Neural crest cell (in vitro differentiated cells): ENCODE results near the gene PFKL. TPM values are rescaled to one million over a fixed set of nuclear protein-coding genes. Genes with fewer than 3 reads are reported as not detected.
A peak's percentile ranks its signal among the peaks of the same experiment; 100 is the strongest.
"Not testable (repeated sequence)": the region's sequence is repeated elsewhere in the genome, so short reads cannot be mapped to it uniquely, and the experiment has no call there.

Source experiments
- DNase-seq: peaks from one replicate; pipeline ENCODE4 v3.0.0; 2021; ENCODE audit warnings: low read depth, mixed read lengths, low spot score
- H3K27ac Mint-ChIP-seq: one replicate; pipeline ENCODE4 v1.8.0; 2021; ENCODE audit warnings: mild to moderate bottlenecking, mixed read lengths; ENCODE audit not compliant: unreplicated experiment
- H3K27me3 Mint-ChIP-seq: 2 replicates; pipeline ENCODE4 v1.8.0; 2021; ENCODE audit warnings: low read depth, mild to moderate bottlenecking, mixed read lengths
- H3K36me3 Mint-ChIP-seq: 2 replicates; pipeline ENCODE4 v1.8.0; 2021; ENCODE audit warnings: low read depth, mild to moderate bottlenecking, mixed read lengths
- H3K4me1 Mint-ChIP-seq: 2 replicates; pipeline ENCODE4 v1.8.0; 2021; ENCODE audit warnings: mixed read lengths
- H3K4me3 Mint-ChIP-seq: one replicate; pipeline ENCODE4 v1.8.0; 2021; ENCODE audit warnings: mild to moderate bottlenecking, mixed read lengths
- H3K9me3 Mint-ChIP-seq: 2 replicates; pipeline ENCODE4 v1.8.0; 2021; ENCODE audit warnings: mixed read lengths
- CTCF ChIP-seq: fragments of 200-600 bp; sonication (generic); conservative IDR thresholded peaks from 2 replicates; pipeline ENCODE4 v1.5.0; 2021; ENCODE audit warnings: antibody characterized with exemption, mild to moderate bottlenecking
- total RNA-seq: library from RNA; stranded (reverse); gene quantifications from 2 replicates; pipeline ENCODE4 v1.2.1, GENCODE V29; 2021

PFKL gene
- total RNA-seq, 1 donor from 2014 or later, result 96.1 TPM

GRCh38 chr21:44360159-44360558 is 60.3 kb downstream of the PFKL start:
- H3K4me1 Mint-ChIP-seq, result peaks cover 5% of the 10 kb centered on the region
- TF ChIP-seq CTCF, result peak; percentile 23
- H3K27ac Mint-ChIP-seq, result no peak overlapping the region
- peaks cover 7% of the 10 kb centered on the region for H3K27me3 Mint-ChIP-seq
- H3K36me3 Mint-ChIP-seq, result no peaks in the 10 kb centered on the region
- DNase-seq, result no peak
- no peak overlapping the region for H3K4me3 Mint-ChIP-seq
- peaks cover 8% of the 10 kb centered on the region for H3K9me3 Mint-ChIP-seq

- H3K9me3 Mint-ChIP-seq, H3K27me3 Mint-ChIP-seq, H3K4me1 Mint-ChIP-seq, H3K4me3 Mint-ChIP-seq, H3K27ac Mint-ChIP-seq, DNase-seq, H3K36me3 Mint-ChIP-seq: not testable (repeated sequence)
Observed at GRCh38 chr21:44361903-44362302, 62.0 kb downstream of the PFKL start.

- no peak overlapping the region for H3K27ac Mint-ChIP-seq
- peaks cover 10% of the 10 kb centered on the region for H3K27me3 Mint-ChIP-seq
- no peak overlapping the region for H3K4me3 Mint-ChIP-seq
- TF ChIP-seq CTCF, result no peak
- peaks cover 8% of the 10 kb centered on the region for H3K9me3 Mint-ChIP-seq
- no peaks in the 10 kb centered on the region for H3K36me3 Mint-ChIP-seq
- H3K4me1 Mint-ChIP-seq, result no peaks in the 10 kb centered on the region
- no peak for DNase-seq
Observed at GRCh38 chr21:44363278-44363677, 63.4 kb downstream of the PFKL start.

GRCh38 chr21:44364151-44365053 is 64.5 kb downstream of the PFKL start:
- H3K4me3 Mint-ChIP-seq, result no peak overlapping the region
- peaks cover 18% of the 10 kb centered on the region for H3K27me3 Mint-ChIP-seq
- peaks cover 8% of the 10 kb centered on the region for H3K9me3 Mint-ChIP-seq
- DNase-seq, result no peak
- no peaks in the 10 kb centered on the region for H3K36me3 Mint-ChIP-seq
- no peak overlapping the region for H3K27ac Mint-ChIP-seq
- H3K4me1 Mint-ChIP-seq, result no peaks in the 10 kb centered on the region
- no peak for TF ChIP-seq CTCF

GRCh38 chr21:44365251-44365966 is 65.6 kb downstream of the PFKL start:
- H3K9me3 Mint-ChIP-seq, result peaks cover 8% of the 10 kb centered on the region
- no peak for DNase-seq

More at GRCh38 chr21:44365251-44365966, 65.6 kb downstream of the PFKL start:
- H3K4me3 Mint-ChIP-seq, result no peak overlapping the region
- no peaks in the 10 kb centered on the region for H3K36me3 Mint-ChIP-seq
- peaks cover 21% of the 10 kb centered on the region for H3K27me3 Mint-ChIP-seq
- H3K27ac Mint-ChIP-seq, result no peak overlapping the region
- no peaks in the 10 kb centered on the region for H3K4me1 Mint-ChIP-seq
- TF ChIP-seq CTCF, result no peak
